Amniotic epithelial cell (primary cell): Measurements from ENCODE around the gene CACNA1H.

Experiments
- DNase-seq: peaks from one replicate; pipeline ENCODE4 v3.0.0-alpha.2; 2010; ENCODE audit warnings: low read depth

Gene CACNA1H

DNA sequence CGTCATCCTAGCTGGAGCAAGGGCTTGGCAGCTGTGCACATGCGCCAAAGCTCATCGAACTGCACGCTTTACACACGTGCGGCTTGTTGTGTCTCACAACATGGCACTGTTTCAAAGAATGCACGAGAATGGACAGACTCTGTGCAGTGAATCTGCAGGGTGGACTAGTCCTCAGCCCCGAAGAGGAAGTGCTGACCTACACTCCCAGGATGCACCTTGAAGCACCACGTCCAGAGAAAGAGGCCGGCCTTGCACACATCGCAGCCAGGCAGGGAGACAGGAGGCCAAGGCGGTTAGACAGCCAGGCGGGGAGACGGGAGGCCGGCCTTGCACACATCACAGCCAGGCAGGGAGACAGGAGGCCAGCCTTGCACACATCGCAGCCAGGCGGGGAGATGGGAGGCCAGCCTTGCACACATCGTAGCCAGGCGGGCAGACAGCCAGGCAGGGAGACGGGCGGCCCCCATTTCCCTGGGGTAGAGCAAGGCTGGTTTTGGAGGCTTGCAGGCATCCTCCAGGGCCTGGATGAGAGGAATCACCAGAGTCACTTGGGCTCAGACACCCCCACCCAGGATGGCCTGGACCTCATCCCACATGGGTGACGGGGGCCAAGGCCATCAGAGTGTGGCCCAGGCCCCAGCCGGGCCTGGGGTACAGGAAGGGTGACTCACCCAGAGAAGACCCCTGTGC, 9.0 kb upstream of the CACNA1H start:
- DNase-seq = no peak

DNA sequence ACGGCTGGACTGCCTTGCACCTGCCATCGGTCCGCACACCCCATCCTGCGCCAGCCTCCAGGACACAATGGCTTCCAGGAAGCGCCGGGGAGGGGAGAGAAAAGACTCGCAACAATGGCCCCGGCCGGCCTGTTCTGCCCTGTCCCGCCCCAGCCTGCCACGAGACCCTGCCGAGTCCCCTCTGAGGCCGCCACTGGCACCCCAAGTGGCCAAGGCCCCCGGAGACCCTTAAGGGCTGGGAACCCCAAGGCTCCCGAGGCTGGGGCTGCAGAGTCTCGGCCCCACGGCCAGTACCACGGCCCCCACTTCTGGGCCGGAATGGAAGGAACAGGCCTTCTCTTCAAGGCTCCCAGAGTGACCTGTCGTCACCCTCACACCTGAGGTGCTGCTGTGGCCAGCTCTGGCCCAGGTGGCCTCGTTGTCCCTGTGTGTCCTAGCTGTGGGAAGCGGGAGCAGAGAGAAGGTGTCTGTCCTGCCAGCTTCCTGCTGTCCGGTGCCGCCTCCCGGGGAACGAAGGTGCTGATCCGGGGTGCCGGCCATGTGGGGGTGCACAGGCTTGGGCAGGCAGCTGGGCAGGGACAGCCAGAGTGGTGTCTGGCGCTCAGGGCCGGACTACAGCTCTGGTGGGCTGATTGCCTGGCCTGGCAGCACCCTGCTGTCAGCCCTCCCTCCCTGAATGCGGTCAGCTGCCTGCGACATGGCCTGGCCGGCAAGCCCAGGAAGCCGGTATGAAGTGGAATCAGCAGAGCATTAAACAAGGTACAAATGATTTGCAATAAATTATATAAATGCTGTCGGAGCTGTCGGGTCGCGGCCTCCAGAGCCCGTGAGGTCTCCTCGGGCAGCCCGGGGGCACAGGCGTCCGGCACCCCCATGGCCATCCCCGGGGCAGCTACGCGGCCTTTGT, 8.2 kb upstream of the CACNA1H start:
- no peak for DNase-seq

DNA sequence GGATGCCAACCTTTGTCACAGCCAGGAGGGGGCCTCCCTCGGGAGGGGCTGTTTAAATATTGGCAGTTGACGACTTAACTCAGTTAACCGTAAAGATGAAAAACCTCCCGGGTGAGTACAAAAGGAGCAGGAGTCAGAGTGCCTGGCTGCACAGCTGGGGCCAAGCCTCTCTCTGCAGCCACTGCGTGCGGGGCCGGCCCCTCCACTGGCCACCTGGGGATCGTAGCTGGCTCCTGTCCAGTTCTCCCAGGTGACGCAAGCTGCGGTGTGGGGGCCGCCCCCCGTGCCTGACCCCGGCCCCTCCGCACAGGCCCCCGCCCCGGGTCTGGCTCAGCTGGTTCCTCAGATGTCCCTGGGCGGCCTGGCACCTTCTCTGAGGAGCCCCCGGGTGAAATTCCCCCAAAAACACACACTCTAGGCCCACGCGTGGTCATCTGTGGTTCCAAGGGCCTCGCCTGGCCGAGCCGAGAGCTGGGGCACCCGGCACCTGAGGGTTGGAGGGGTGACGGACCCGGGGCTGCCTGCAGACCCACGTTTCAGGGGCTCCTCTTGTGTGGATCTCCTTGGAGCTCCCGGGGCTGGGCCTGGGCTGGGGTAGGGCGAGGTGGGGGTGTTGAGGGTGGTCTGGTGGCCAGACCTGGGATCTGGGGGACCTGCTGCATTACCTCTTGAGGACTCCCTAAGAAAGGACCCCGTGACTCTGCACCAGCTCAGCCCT, 7.4 kb upstream of the CACNA1H start:
- DNase-seq = no peak

DNA sequence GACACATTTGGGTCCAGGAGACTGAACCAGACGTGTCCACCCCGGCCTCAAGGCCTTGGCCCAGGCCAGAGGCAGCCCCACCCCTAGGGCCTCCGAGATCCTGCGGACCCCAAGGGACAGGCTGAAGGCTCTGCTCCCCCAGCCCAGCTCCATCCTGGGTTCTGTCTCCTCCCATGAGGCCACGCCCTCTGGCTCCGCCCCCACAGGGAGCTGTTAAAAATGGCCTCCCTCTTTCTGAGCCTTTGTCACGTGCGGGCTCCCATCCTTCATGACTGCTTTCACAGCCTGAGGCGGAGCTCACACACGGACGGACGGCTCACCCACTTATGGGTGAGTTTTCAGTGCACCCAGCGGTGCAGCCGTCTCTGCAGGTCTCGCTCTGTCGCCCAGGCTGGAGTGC, 6.5 kb upstream of the CACNA1H start:
- no peak for DNase-seq

DNA sequence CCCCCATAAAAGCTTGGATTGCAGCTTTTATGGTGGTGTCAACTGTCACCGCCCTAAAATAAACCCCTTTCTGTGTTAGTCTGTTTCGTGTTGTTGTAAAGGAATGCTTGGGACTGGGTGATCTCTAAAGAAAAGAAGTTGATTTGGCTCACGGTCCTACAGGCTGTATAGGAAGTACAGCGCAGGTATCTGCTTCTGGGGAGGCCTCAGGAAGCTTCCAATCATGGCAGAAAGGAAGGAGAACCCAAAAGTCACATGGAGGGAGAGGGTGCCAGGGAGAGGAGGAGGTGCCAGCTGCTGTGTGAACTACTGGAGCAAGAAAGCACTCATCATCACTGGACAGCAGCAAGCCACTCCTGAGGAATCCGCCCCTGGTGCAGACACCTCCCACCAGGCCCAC, 5.9 kb upstream of the CACNA1H start:
- DNase-seq = no peak

DNA sequence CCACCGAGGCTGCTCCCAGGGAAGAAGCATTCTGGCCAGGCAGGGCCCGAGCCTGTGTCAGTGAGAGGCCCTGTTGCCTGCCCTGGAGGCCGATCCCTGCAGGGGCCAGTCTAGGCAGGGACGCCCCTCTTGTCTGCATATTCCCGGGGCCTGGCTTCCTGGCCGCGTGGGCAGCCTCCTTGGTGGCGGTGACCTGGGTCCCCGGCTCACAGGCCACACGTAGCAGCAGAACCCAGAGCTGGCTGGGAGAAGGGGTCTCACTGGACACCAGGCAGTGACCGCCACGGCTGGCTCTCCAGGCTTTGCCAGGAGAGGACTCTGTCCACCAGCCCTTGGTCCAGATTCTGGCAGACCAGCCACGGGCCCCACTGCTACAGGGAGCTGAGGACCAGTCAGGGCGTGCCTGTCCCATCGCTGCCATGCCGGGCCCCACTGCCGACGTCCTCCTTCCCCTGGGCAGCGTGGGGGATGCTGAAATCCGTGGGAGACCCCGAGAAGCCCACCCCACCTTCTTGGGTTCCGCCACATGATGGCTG, 3.7 kb upstream of the CACNA1H start:
- DNase-seq = no peak

DNA sequence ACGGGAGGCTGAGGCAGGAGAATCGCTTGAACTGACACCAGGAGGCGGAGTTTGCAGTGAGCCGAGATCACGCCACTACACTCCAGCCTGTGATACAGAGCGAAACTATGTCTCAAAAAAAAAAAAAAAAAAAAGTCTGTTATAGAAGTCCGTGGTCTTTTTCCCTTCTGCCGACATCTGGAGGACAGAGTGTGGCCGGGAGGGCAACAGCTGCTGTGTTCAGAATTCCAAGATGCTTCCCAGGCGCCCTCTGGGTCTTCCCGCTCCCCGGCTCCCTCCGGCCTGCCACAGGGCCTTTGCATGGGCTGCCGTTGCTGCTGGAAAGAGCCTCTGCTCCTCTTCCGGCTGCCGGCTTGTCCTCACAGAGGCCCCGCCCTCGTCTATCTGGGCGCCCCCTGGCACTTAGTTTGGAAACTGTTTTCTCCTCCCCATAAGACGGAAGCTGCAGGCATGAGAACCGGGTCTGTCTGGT, 2.4 kb upstream of the CACNA1H start:
- no peak for DNase-seq

DNA sequence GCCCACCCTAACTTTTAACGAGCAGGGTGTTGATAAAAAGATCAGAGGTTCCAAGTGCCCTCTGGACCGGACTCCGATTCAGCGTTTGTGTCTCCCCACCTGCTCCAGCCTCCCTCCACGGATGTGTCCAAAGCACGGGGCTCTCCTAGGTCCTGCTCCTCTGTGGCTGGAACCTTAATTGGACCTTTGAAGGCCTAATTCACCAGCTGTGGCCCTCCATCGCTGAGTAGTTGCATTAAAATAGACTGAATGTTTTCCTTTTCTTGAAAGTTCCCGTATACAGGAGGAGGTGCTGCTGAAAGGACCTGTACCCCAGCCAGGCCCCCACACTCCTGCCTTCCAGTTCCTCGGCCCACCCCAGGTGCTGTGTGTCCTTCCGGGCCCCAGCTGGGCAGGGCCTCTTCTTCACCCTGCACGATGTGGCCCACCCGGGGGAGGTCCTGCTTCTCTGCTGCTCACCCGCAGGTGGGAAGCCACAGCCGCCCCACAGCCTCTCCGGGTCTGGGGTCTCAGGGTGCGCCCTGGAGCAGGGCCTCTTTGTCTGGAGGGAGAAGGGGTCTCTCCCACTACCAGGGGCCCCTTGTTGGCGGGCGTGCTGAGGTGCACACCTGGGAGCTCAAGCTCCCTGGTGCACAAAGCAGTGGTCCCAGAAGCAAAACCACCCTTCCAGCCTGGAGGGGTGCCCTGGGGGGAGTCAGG, 1.3 kb upstream of the CACNA1H start:
- no peak for DNase-seq

DNA sequence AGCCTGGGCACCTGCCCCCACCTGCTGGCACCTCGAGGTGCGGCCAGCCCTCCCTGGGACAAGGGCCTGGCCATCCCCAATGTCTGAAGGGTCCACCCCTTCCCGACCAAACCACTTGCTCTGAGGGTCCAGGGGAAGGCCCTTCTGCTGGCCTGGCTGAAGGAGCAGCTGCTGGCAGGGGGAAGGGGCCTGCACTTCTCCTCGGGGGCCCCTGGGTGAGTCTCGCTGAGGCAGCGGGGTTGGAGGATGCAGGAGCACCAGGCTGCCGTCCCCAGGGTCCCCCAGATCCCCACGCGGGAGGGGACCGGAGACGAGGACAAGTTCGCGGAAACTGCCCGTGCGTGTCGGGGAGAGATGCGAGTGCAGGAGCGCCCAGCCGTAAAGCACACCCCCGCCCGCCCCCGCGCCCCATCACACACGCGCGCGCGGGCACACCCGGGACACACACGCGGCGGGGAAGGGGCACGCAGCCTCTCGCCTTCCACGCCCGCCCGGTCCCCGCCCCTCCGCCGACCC, 725 bp upstream of the CACNA1H start:
- no peak for DNase-seq

DNA sequence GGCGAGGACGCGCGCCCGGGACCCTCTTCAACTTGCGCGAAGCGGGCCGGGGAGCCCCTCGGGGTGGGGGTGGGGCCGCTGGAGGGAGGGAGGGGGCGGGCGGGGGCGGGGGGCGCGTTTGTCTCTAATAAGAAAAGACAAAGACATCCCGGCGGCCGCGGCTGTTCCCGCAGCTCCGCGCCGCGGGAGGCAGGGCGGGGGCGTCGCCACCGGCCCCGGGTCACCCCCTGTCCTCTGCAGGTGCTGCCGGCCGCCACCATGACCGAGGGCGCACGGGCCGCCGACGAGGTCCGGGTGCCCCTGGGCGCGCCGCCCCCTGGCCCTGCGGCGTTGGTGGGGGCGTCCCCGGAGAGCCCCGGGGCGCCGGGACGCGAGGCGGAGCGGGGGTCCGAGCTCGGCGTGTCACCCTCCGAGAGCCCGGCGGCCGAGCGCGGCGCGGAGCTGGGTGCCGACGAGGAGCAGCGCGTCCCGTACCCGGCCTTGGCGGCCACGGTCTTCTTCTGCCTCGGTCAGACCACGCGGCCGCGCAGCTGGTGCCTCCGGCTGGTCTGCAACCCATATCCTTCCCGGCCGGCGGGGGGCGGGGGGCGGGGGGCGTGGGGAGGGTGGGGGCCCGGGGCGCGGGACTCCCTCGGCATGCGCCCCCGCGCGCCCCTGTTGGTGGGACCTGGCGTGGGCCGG, 714 bp downstream of the CACNA1H start:
- no peak for DNase-seq

DNA sequence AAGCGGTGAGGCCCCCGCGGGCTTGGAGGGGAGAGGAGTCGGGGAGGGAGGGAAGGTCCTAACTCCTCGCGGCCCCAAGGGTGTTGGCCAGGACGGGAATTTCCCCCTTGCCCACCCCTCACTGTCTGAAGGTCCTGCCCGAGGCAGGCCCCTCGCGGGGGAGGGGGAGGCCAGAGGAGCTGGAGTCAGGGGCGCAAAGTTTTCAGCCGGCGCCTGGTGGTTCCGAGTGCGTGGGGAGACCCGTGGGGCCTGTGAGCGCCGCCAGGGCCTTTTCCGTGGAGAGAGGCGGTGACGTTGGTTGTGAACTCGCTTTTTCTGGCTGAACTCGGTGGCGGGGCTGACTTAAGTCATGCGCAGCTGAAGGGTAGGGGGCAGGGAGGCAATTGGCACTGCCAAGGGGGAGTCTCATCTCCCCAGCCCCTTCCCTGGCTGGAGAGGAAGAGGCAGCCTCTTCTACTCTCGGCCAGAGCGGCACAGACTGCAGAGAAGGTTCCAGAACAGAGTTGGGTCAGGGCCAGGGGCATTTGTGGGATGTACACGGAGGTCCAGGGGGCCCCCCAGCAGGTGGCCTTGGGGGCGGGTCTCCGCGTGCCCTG, 1.5 kb downstream of the CACNA1H start:
- no peak for DNase-seq

DNA sequence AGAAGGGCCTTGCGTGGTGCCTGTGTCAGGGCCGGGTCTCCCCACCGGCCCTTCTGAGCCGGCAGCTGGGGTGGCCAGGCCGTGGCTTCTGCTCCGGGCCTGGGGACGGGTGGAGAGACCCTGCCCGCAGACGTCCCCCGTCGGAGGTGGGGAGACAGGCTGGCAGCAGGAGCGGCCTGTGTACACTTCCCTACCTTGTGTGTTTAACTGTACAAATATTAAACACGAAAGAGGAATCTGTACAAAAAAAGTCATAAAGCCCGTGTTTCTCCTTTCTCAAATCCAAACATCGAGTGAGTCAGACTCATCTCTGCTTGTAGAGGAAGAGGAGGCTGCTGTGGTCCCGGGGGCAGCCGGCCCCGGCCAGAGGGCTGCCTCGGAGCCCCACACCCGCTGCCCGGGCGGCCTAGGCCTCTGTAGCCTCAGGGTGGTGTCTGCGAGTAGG, 2.0 kb downstream of the CACNA1H start:
- no peak for DNase-seq

DNA sequence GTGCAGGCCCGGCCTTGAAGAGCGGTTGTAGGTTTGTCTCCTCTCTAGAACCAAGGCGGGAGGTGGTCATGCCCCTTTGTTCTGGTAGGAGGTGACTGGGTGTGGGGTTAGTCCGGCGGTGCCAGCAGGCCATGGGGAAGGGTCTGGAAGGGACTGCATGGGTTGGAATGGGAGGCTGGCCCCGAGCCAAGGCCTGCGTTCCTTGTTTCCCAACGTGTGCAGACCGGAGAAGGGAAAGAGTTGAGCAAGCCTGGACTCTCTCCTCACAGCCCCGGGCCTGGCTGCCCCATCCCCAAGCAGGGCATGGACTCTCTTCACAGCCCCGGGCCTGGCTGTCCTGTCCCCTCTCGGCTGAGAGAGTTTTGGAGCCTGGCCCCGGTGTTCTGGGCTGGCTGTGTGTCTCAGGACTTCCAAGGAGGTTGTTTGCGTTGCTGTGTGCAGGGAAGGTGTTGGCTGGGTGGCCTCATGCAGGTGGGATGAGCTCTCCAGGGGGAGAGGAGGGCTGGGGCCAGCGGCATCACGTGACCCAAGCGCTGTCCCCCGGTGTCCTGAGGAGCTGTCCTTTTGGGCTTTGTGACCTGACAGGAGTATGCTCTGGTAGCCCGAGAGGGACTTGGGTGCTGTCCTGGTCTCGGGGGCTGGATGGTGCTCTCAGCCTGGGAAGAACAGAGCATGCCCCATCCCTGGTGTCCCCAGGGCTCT, 2.6 kb downstream of the CACNA1H start:
- DNase-seq = no peak

DNA sequence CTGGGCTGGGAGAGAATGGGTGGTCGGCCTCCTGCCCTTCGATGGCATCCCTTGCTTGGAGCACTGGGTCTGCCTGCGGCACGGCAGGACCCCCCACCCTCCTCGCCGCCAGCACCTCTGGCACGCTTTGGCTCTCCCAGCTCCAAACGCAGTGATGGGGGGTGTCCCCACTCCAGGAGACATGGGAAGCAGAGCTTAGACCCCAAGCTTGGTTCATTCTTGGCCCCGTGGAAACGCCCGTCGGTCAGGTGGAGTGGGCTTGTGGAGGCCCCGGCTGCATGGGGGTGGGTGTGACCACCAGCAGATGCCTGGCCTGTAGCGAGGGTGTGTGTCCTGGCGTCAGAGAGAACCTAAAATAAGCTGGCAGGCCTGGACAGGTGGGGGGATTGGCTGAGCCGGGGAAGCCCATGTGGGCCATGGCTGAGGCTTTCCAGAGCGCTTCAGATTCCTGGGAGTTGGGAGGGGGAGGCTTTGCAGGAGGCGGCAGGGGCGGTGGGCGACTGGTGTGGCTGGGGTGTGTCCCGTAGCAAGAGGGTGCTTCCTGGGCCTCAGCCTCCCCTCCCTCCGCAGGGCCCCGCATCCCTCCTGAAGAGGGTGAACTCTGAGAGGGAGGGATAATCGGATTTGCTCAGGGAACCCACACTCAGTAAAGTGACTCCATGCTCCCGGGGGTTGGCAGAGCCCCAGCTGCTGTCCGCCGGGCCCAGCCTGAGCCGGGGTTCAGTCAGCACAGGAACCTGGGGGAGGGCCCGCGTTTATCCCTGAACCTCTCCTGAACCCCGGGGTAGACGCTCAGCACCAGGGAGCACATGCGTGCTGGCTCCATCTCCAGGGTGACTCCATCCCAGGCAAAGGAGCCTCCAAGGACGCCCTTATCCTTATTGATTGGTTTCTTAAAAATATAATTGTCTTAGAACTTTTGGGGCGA, 3.4 kb downstream of the CACNA1H start:
- peak; percentile 47 for DNase-seq

DNA sequence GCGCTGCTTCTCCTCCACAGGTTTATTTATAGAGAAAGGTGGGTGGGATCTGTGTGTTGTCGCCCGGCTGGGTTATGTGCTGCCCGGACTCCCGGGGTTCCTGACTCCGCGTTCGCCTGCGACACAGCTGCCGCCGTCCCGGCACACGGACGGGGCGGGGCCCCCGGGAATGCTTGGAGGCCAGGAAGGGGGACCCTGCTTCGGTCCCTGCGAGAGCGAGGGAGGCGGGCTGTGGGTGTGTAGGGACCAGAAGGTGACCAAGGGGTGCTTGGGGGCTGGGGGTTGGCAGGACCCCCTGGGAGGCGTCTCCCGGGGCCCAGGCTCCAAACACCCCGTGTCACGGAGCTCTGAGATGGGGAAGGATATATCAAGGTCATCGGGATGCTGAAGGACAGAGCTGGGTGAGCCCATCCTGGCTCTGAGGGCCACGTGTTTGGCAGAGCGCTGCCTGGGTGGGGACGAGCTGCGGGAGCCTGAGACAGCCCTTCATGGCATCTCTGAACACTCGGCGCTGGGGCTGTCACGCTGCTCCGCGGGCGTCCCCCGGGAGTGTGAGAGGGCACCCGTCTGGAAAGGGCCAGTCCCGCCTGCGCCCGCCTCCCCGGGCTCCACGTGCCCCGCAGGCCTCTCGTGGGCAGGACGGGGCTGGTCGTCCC, 4.2 kb downstream of the CACNA1H start:
- no peak for DNase-seq

DNA sequence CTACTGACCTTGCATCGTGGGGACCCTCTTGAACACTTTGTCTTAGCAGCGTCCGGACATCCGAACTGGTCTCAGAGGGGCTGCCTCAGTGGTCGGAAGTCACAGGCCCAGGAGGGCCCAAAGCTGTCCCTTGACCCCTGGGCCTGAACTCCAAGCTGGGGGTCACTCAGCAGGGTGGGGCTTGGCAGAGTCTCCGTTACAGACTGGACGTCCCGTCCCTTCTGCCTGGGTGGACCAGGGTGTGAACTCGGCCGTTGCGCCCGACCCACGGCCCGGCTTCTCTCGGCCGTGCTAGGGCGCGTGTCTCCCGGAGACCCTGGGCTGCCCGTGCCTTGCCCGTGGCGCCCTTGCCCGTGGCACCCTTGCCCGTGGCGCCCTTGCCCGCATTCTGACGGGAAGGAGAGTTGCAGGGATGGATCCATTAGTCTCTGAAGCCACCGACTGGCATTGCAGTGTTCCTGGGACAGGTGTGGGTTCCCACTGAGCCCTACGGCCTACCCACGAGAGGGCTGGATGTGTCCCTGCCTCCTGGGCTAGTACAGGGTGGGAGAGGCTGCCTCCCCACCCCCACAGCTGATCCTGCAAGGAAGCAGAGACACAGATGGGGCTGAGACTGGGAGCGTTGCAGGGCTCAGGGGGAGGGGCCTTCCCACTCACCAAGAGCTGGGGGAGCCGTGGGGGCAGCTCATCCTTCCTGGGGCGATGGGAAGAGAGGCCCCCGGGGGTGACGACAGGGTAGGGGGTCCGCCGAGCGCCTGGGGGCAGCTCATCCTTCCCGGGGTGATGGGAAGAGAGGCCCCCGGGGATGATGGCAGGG, 4.9 kb downstream of the CACNA1H start:
- no peak for DNase-seq
